HFFc6 (cell line): Measurements from ENCODE around the gene KRT71. TPM values are rescaled to one million over a fixed set of nuclear protein-coding genes. Genes with fewer than 3 reads are reported as not detected.

Experiments used
- DNase-seq: peaks from one replicate; pipeline ENCODE4 v3.0.0-alpha.2; 2018
- H3K27ac Mint-ChIP-seq: 2 replicates; pipeline ENCODE4 v1.8.0; 2020; ENCODE audit warnings: mild to moderate bottlenecking, mixed read lengths
- H3K27me3 Mint-ChIP-seq: 2 replicates; pipeline ENCODE4 v1.8.0; 2021; ENCODE audit warnings: mild to moderate bottlenecking, moderate library complexity, mixed read lengths; ENCODE audit not compliant: insufficient read depth
- H3K36me3 Mint-ChIP-seq: 2 replicates; pipeline ENCODE4 v1.8.0; 2021; ENCODE audit warnings: low read depth, mixed read lengths
- H3K4me1 Mint-ChIP-seq: 2 replicates; pipeline ENCODE4 v1.8.0; 2020; ENCODE audit warnings: low read depth, mixed read lengths
- H3K4me3 Mint-ChIP-seq: 2 replicates; pipeline ENCODE4 v1.8.0; 2020; ENCODE audit warnings: mild to moderate bottlenecking, moderate library complexity, mixed read lengths
- H3K9me3 Mint-ChIP-seq: 2 replicates; pipeline ENCODE4 v1.8.0; 2020; ENCODE audit warnings: mild to moderate bottlenecking, mixed read lengths
- total RNA-seq, 6 experiments: library from RNA; stranded (reverse); fragmentation: NEBNext Ultra II Directional; extraction: Animal tissue kit (Norgen Biotek cat#: 25700); gene quantifications; 2 replicates in 1 of 6; 3 replicates in 5 of 6; pipeline ENCODE4 v1.2.3, GENCODE V29; 2021
- TF ChIP-seq, protein P1 (sequence below): fragments of 200-600 bp; sonication (generic); IDR thresholded peaks from 2 replicates; pipeline ENCODE4 v1.5.0; 2021; ENCODE audit warnings: antibody characterized with exemption, mild to moderate bottlenecking

KRT71 gene
- total RNA-seq, 6 experiments from 2014 or later: not detected

DNA sequence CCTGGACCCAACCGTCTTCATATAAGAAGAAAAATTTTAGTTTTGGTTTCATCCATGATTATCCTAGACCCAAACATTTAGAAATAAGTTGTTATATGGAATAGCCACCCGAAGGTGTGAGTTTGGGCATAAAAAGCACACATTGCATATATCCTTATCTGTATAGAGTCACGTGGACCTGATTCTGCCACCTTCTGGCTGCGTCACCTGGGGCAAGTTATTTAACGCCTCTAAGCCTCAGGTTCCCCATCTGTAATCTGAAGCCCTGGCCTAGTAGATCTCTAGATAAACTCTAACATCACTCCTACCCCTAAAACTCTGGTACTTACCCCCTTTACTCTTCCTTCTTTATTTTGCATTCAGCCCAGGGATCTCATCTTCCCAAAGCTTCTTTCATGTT, 18.5 kb downstream of the KRT71 start:
- Mint-ChIP-seq H3K4me1 (peaks cover 12% of the 10 kb centered on the region), H3K9me3 (no peaks in the 10 kb centered on the region), H3K4me3 (no peak overlapping the region), H3K27me3 (peaks cover 44% of the 10 kb centered on the region), H3K27ac (no peak overlapping the region), H3K36me3 (no peaks in the 10 kb centered on the region)
- TF ChIP-seq, protein P1, sequence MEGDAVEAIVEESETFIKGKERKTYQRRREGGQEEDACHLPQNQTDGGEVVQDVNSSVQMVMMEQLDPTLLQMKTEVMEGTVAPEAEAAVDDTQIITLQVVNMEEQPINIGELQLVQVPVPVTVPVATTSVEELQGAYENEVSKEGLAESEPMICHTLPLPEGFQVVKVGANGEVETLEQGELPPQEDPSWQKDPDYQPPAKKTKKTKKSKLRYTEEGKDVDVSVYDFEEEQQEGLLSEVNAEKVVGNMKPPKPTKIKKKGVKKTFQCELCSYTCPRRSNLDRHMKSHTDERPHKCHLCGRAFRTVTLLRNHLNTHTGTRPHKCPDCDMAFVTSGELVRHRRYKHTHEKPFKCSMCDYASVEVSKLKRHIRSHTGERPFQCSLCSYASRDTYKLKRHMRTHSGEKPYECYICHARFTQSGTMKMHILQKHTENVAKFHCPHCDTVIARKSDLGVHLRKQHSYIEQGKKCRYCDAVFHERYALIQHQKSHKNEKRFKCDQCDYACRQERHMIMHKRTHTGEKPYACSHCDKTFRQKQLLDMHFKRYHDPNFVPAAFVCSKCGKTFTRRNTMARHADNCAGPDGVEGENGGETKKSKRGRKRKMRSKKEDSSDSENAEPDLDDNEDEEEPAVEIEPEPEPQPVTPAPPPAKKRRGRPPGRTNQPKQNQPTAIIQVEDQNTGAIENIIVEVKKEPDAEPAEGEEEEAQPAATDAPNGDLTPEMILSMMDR: no peak
- no peak for DNase-seq

DNA sequence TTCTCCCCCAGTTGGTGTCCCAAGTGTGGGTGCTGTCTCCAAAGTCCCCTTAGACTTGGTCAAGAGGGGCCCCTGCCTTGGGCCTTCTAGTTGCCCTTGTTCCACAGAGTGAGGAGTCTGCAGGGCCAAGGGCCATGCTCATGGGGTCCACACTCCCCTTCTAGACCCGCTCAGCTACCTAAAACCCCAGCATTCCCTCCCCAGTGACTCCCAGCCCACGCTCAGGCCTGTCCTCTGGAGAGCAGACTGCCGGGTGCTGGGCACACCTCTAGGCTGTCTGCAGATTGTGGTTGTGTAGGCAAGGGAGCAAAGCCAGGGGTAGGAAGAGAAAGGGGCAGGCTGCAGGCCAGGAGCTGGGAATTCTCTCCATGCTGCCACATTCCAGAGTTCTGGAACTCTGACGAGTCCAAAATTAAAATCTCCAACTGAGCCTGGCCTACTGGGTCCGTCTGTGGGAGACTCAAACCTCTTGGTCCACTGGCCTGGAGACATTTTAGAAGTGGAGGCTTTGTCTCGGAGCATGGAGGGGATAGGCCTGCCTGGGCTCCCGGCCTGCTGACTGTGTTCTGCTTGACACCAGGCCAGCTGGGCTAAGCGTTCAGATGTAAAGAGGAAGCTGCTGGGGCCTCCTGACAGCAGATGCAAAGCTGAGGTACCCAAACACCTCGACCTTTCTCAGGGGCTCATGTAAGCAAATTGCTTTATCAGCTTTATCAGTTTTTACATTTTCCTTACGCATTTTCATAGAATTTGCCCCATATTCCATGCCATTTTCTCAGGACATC, 19.1 kb downstream of the KRT71 start:
- Mint-ChIP-seq H3K36me3 (no peaks in the 10 kb centered on the region), H3K4me1 (peaks cover 5% of the 10 kb centered on the region), H3K27ac (no peak overlapping the region), H3K4me3 (no peak overlapping the region), H3K27me3 (peaks cover 47% of the 10 kb centered on the region), H3K9me3 (no peaks in the 10 kb centered on the region)
- no peak for DNase-seq
- TF ChIP-seq, protein P1: no peak

DNA sequence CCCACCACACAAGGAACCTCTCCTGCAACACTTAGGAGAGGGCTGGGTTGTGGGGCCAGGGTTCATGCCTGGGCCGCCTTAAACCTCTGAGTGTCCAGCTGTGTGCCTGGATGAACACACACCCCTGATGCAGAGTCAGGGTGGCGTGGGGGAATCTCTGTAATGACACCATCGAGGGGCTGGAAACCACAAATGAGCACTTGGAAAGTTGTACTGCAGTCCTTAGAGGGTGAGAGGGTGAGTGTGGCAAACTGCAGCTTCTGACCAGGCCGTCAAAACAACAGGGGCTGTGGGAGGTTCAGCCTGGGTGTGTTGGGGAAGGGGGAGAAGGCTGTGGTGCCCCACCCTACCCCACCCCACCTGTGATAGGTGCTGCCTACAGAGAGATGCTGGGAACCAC, 20.3 kb downstream of the KRT71 start:
- H3K4me3 Mint-ChIP-seq: no peak overlapping the region
- H3K36me3 Mint-ChIP-seq: no peaks in the 10 kb centered on the region
- no peaks in the 10 kb centered on the region for H3K4me1 Mint-ChIP-seq
- H3K9me3 Mint-ChIP-seq: no peaks in the 10 kb centered on the region
- no peak overlapping the region for H3K27ac Mint-ChIP-seq
- TF ChIP-seq, protein P1: no peak
- no peak for DNase-seq
- peaks cover 50% of the 10 kb centered on the region for H3K27me3 Mint-ChIP-seq

DNA sequence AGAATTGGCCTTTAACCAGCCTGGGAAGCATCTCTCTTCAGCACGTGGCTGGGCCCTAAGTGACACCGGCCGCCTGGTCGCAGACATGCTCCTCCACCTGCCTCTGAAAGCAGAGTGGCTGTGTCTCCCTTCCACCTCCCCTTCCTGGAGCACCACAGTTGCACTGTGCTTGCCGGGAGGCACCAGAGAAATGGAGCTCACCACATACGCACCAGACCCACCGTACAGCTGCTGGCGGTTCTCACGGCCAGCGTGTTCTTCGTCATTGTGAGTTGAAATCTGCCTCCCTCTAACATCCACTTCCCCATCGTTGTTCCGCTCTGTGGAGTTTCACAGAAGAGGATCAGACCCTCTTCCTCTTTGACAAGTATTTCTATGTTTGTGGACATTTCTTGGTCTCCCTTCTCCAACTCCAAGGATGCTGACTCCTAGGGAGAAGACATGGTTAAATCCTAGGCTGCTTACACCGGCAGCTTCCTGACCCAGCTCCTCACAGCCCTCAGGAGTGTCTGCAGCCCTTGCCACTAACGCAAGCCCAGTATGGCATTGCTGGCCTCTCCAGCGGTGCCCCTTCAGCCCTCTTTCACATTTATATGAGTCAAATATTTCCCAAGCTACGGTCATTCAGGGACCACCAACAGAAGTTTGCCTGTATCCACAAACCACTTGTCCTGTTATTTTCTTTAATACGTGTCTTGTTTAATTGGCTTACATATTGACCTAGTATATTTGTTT, 21.2 kb downstream of the KRT71 start:
- H3K4me1 Mint-ChIP-seq: no peaks in the 10 kb centered on the region
- no peak overlapping the region for H3K27ac Mint-ChIP-seq
- TF ChIP-seq, protein P1: no peak

GRCh38 chr12:52530905-52531304, 22.0 kb downstream of the KRT71 start:
- Mint-ChIP-seq H3K4me3 (no peak overlapping the region), H3K36me3 (no peaks in the 10 kb centered on the region), H3K27ac (no peak overlapping the region), H3K4me1 (no peaks in the 10 kb centered on the region), H3K9me3 (no peaks in the 10 kb centered on the region), H3K27me3 (peaks cover 54% of the 10 kb centered on the region)
- TF ChIP-seq, protein P1: no peak; the same call in 1 of the 2 replicates
- DNase-seq: no peak

More for the DNA sequence above, 21.2 kb downstream of the KRT71 start:
- H3K27me3 Mint-ChIP-seq: peaks cover 50% of the 10 kb centered on the region
- no peaks in the 10 kb centered on the region for H3K9me3 Mint-ChIP-seq
- no peaks in the 10 kb centered on the region for H3K36me3 Mint-ChIP-seq
- DNase-seq: no peak
- no peak overlapping the region for H3K4me3 Mint-ChIP-seq
